WTC11 (cell line): ENCODE measurements around the gene PROSER2. TPM values are rescaled to one million over a fixed set of nuclear protein-coding genes. Genes with fewer than 3 reads are reported as not detected.

Source experiments
- ATAC-seq: fragments of 200-7000 bp; cut with Tn5 transposase; 2 replicates; pipeline ENCODE4 v1.10.0; 2021; ENCODE audit warnings: mild to moderate bottlenecking, moderate library complexity
- CTCF ChIA-PET: fragments of 300-600 bp; sonication (Branson Sonifier 250); formaldehyde crosslinking; loops from one replicate; lab custom pipeline; 2021; ENCODE audit warnings: antibody characterized with exemption; lab: Charles Lee
- POLR2A ChIA-PET: fragments of 350-600 bp; sonication (Branson Sonifier 250); formaldehyde crosslinking; loops from one replicate; lab custom pipeline; 2021; ENCODE audit warnings: antibody characterized with exemption; lab: Charles Lee
- DNase-seq: peaks from one replicate; pipeline ENCODE4 v3.0.0; 2021; ENCODE audit warnings: low spot score
- H3K27ac Mint-ChIP-seq: 2 replicates; pipeline ENCODE4 v1.8.0; 2021; ENCODE audit warnings: mixed read lengths
- H3K27me3 Mint-ChIP-seq: 2 replicates; pipeline ENCODE4 v1.8.0; 2021; ENCODE audit warnings: low read depth, mild to moderate bottlenecking, moderate library complexity, mixed read lengths
- H3K36me3 Mint-ChIP-seq: 2 replicates; pipeline ENCODE4 v1.8.0; 2021; ENCODE audit warnings: mixed read lengths
- H3K4me1 Mint-ChIP-seq: 2 replicates; pipeline ENCODE4 v1.8.0; 2022; ENCODE audit warnings: mixed read lengths
- H3K4me3 Mint-ChIP-seq: 2 replicates; pipeline ENCODE4 v1.8.0; 2021; ENCODE audit warnings: mild to moderate bottlenecking, moderate library complexity, mixed read lengths
- H3K9me3 Mint-ChIP-seq: 2 replicates; pipeline ENCODE4 v1.8.0; 2021; ENCODE audit warnings: mixed read lengths
- ATF2 ChIP-seq: sonication (generic); formaldehyde crosslinking; IDR thresholded peaks from 2 replicates; pipeline ENCODE4 v1.8.1; 2022; ENCODE audit warnings: low read depth, missing genetic modification reagents, borderline replicate concordance
- ATF6 ChIP-seq: sonication (generic); formaldehyde crosslinking; IDR thresholded peaks from 2 replicates; pipeline ENCODE4 v1.8.1; 2023; ENCODE audit warnings: mild to moderate bottlenecking, missing genetic modification reagents
- CTCF ChIP-seq: fragments of 200-600 bp; IDR thresholded peaks from 2 replicates; pipeline ENCODE4 v1.8.0; 2022; ENCODE audit warnings: antibody characterized with exemption
- E2F5 ChIP-seq: sonication (generic); formaldehyde crosslinking; IDR thresholded peaks from 2 replicates; pipeline ENCODE4 v1.8.1; 2022; ENCODE audit warnings: mild to moderate bottlenecking, moderate library complexity, missing genetic modification reagents
- ESRRA ChIP-seq: sonication (generic); formaldehyde crosslinking; IDR thresholded peaks from 2 replicates; pipeline ENCODE4 v1.8.1; 2022; ENCODE audit warnings: mild to moderate bottlenecking, missing genetic modification reagents, borderline replicate concordance
- MXD4 ChIP-seq: fragments of 250-450 bp; sonication (Bioruptor Pico); IDR thresholded peaks from 2 replicates; pipeline ENCODE4 v1.8.0; 2021; ENCODE audit warnings: mild to moderate bottlenecking, moderate library complexity, borderline replicate concordance
- MYBL2 ChIP-seq: sonication (generic); formaldehyde crosslinking; IDR thresholded peaks from 2 replicates; pipeline ENCODE4 v1.8.1; 2023; ENCODE audit warnings: mild to moderate bottlenecking, moderate library complexity, missing genetic modification reagents
- PRRX2 ChIP-seq: fragments of 250-450 bp; sonication (Bioruptor Pico); IDR thresholded peaks from 2 replicates; pipeline ENCODE4 v1.8.0; 2021; ENCODE audit warnings: mild to moderate bottlenecking
- RELA ChIP-seq: sonication (generic); formaldehyde crosslinking; IDR thresholded peaks from 2 replicates; pipeline ENCODE4 v1.8.1; 2022; ENCODE audit warnings: missing genetic modification reagents, mild to moderate bottlenecking, borderline replicate concordance
- USF1 ChIP-seq: sonication (generic); formaldehyde crosslinking; IDR thresholded peaks from 2 replicates; pipeline ENCODE4 v1.8.0; 2022; ENCODE audit warnings: mild to moderate bottlenecking, missing genetic modification reagents
- ZBTB21 ChIP-seq: sonication (generic); formaldehyde crosslinking; IDR thresholded peaks from 2 replicates; pipeline ENCODE4 v1.8.1; 2023; ENCODE audit warnings: mild to moderate bottlenecking, missing genetic modification reagents, borderline replicate concordance
- ZNF263 ChIP-seq: sonication (generic); formaldehyde crosslinking; IDR thresholded peaks from 2 replicates; pipeline ENCODE4 v1.8.1; 2022; ENCODE audit warnings: low read depth, mild to moderate bottlenecking, moderate library complexity, missing genetic modification reagents
- total RNA-seq: library from RNA; stranded (reverse); gene quantifications from 3 replicates; pipeline ENCODE4 v1.2.3, GENCODE V29; 2021
- TF ChIP-seq, protein P1 (sequence below): sonication (generic); formaldehyde crosslinking; IDR thresholded peaks from 2 replicates; pipeline ENCODE4 v1.8.1; 2023; ENCODE audit warnings: mild to moderate bottlenecking, missing genetic modification reagents, moderate library complexity
- TF ChIP-seq, protein P2 (sequence below): fragments of 250-450 bp; sonication (Bioruptor Pico); IDR thresholded peaks from 2 replicates; pipeline ENCODE4 v1.9.0; 2021; ENCODE audit warnings: moderate library complexity, mild to moderate bottlenecking, inconsistent platforms, borderline replicate concordance
- TF ChIP-seq, protein P3 (sequence below): sonication (generic); formaldehyde crosslinking; IDR thresholded peaks from 2 replicates; pipeline ENCODE4 v1.8.0; 2022; ENCODE audit warnings: missing genetic modification reagents
- TF ChIP-seq, protein P4 (sequence below): sonication (generic); formaldehyde crosslinking; IDR thresholded peaks from 2 replicates; pipeline ENCODE4 v1.8.0; 2022; ENCODE audit warnings: mild to moderate bottlenecking, missing genetic modification reagents

Gene PROSER2
- total RNA-seq, 1 experiment from 2014 or later: 8.5 TPM

GRCh38 chr10:11796474-11796873 is 26.7 kb upstream of the PROSER2 start:
- POLR2A ChIA-PET: interaction anchor here (0.7 kb wide), 2 partner anchors 156 to 242 kb away, joined by 3 to 6 read pairs; no protein-coding TSS in a partner anchor
- DNase-seq (no peak), ATAC-seq (no peak)
- Mint-ChIP-seq H3K27me3 (no peaks in the 10 kb centered on the region), H3K9me3 (peaks cover 9% of the 10 kb centered on the region), H3K36me3 (peaks cover 7% of the 10 kb centered on the region), H3K27ac (no peak overlapping the region), H3K4me1 (peaks cover 28% of the 10 kb centered on the region), H3K4me3 (no peak overlapping the region)
- no peak for TF ChIP-seq PRRX2 (CRISPR knock-in tag)
- TF ChIP-seq ESRRA (CRISPR knock-in tag): no peak
- CTCF ChIA-PET: interaction anchor here (0.6 to 2.3 kb wide), 3 partner anchors 10 to 190 kb away, joined by 3 to 6 read pairs (median 4); no protein-coding TSS in a partner anchor

DNA sequence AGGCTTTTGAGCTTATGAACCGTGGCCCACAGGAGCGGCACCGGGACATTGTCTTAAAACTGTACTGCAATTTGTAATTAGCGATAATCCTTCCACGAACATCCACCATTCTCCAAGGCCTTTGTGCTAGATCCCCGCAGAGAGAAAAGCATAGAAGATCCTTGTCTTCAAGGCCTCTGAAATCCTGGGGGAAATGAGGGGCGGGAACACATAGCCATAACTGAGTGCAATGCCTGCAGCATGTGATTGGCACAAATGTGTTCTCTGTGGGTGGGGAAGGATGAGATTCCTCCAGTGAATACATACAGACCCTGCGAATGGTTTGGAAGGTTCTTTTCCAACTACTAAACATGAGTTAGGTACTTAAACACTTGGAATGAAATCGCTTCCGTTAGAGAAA is 25.9 kb upstream of the PROSER2 start:
- Mint-ChIP-seq H3K27ac (no peak overlapping the region), H3K36me3 (peaks cover 7% of the 10 kb centered on the region), H3K4me3 (no peak overlapping the region), H3K9me3 (peaks cover 9% of the 10 kb centered on the region), H3K4me1 (peaks cover 28% of the 10 kb centered on the region), H3K27me3 (no peaks in the 10 kb centered on the region)
- ChIA-PET POLR2A (interaction anchor here (0.7 kb wide), 1 partner anchor 155 kb away, joined by 6 read pairs; no protein-coding TSS in a partner anchor), CTCF (interaction anchor here (0.6 to 2.3 kb wide), 4 partner anchors 9 to 24 kb away, joined by 3 to 6 read pairs (median 4); no protein-coding TSS in a partner anchor)
- DNase-seq: no peak
- no peak for ATAC-seq
- TF ChIP-seq ATF6 (CRISPR knock-in tag) (no peak), E2F5 (CRISPR knock-in tag) (no peak), RELA (CRISPR knock-in tag) (no peak), MYBL2 (CRISPR knock-in tag) (no peak), USF1 (no peak), ZBTB21 (CRISPR knock-in tag) (no peak), ATF2 (no peak), PRRX2 (CRISPR knock-in tag) (no peak), ZNF263 (no peak), CTCF (no peak), MXD4 (CRISPR knock-in tag) (no peak)
- TF ChIP-seq, protein P1, sequence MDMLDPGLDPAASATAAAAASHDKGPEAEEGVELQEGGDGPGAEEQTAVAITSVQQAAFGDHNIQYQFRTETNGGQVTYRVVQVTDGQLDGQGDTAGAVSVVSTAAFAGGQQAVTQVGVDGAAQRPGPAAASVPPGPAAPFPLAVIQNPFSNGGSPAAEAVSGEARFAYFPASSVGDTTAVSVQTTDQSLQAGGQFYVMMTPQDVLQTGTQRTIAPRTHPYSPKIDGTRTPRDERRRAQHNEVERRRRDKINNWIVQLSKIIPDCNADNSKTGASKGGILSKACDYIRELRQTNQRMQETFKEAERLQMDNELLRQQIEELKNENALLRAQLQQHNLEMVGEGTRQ (CRISPR knock-in tag): no peak
- TF ChIP-seq, protein P2, sequence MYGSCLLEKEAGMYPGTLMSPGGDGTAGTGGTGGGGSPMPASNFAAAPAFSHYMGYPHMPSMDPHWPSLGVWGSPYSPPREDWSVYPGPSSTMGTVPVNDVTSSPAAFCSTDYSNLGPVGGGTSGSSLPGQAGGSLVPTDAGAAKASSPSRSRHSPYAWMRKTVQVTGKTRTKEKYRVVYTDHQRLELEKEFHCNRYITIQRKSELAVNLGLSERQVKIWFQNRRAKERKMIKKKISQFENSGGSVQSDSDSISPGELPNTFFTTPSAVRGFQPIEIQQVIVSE (CRISPR knock-in tag): no peak
- TF ChIP-seq, protein P3, sequence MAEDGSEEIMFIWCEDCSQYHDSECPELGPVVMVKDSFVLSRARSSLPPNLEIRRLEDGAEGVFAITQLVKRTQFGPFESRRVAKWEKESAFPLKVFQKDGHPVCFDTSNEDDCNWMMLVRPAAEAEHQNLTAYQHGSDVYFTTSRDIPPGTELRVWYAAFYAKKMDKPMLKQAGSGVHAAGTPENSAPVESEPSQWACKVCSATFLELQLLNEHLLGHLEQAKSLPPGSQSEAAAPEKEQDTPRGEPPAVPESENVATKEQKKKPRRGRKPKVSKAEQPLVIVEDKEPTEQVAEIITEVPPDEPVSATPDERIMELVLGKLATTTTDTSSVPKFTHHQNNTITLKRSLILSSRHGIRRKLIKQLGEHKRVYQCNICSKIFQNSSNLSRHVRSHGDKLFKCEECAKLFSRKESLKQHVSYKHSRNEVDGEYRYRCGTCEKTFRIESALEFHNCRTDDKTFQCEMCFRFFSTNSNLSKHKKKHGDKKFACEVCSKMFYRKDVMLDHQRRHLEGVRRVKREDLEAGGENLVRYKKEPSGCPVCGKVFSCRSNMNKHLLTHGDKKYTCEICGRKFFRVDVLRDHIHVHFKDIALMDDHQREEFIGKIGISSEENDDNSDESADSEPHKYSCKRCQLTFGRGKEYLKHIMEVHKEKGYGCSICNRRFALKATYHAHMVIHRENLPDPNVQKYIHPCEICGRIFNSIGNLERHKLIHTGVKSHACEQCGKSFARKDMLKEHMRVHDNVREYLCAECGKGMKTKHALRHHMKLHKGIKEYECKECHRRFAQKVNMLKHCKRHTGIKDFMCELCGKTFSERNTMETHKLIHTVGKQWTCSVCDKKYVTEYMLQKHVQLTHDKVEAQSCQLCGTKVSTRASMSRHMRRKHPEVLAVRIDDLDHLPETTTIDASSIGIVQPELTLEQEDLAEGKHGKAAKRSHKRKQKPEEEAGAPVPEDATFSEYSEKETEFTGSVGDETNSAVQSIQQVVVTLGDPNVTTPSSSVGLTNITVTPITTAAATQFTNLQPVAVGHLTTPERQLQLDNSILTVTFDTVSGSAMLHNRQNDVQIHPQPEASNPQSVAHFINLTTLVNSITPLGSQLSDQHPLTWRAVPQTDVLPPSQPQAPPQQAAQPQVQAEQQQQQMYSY (CRISPR knock-in tag): no peak
- TF ChIP-seq, protein P4, sequence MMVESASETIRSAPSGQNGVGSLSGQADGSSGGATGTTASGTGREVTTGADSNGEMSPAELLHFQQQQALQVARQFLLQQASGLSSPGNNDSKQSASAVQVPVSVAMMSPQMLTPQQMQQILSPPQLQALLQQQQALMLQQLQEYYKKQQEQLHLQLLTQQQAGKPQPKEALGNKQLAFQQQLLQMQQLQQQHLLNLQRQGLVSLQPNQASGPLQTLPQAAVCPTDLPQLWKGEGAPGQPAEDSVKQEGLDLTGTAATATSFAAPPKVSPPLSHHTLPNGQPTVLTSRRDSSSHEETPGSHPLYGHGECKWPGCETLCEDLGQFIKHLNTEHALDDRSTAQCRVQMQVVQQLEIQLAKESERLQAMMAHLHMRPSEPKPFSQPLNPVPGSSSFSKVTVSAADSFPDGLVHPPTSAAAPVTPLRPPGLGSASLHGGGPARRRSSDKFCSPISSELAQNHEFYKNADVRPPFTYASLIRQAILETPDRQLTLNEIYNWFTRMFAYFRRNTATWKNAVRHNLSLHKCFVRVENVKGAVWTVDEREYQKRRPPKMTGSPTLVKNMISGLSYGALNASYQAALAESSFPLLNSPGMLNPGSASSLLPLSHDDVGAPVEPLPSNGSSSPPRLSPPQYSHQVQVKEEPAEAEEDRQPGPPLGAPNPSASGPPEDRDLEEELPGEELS (CRISPR knock-in tag): no peak
